ENCODE results near the gene CLN6. TPM values are rescaled to one million over a fixed set of nuclear protein-coding genes. Genes with fewer than 3 reads are reported as not detected.

The CLN6 gene
- total and polyA plus RNA-seq, 9 of the 15 experiments (the other 6 are each of a cell fraction or from before 2014, with no cell fraction given), result 0.71 to 53.3 (median 39.3) TPM

DNA sequence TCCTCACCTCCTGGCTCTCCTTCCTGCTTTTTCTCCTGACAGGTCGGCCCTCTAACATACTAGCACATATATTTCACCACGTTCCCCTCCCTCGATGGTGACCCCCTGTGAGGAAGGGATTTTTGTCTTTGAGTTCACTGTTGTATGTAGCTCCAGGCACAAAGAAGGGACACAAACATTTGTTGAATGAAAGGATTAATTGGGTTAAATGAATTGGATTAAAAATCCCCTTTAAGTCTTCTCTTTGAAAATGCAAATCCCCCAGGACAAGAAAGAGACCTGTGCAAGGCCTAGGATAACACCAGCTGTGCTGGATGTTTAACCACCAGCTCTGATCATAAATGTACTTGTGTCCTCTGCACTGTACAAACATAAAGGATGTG, 27.7 kb downstream of the CLN6 start:
- 0 out of 2 replicates have a peak, but pooled peaks cover 5% of the 10 kb centered on the region for H4K20me1 ChIP-seq (replicated peaks; ENCODE audit: control insufficient read depth, insufficient read depth, low read length)
- no peak overlapping the region for H2AFZ ChIP-seq (ENCODE audit: low read depth, low read length)
- no peaks in the 10 kb centered on the region for H3K9me3 ChIP-seq (replicated peaks; ENCODE audit: control insufficient read depth, insufficient read depth, low read depth, low read length)
- H3K79me2 ChIP-seq (ENCODE audit: control insufficient read depth, insufficient read depth, low read length), result peaks cover 31% of the 10 kb centered on the region
- no peak overlapping the region for H3K9ac ChIP-seq (ENCODE audit: insufficient read depth in 1 of 2, low read depth in 2 of 2, low read length in 2 of 2)
- ChIA-PET POLR2A (interaction anchor here (1.1 kb wide), 1 partner anchor 8 kb away, joined by 4 read pairs; no protein-coding TSS in a partner anchor), CTCF (ENCODE audit: low intra/inter-chr PET ratio) (no interaction called here)
- DNase-seq (ENCODE audit: extremely low read depth in 1 of 4, low spot score in 3 of 4), result no peak
- no peaks in the 10 kb centered on the region for H3K27me3 ChIP-seq (ENCODE audit: control insufficient read depth in 2 of 2, insufficient read depth in 2 of 2, low read length in 2 of 2)
- no peak for FAIRE-seq
- H3K36me3 ChIP-seq (ENCODE audit: control insufficient read depth, insufficient read depth, low read length), result peaks cover 34% of the 10 kb centered on the region; the same call in 1 of the 3 replicates
- intact Hi-C loops (cut with micrococcal nuclease), result no loop called here
- H3K4me3 ChIP-seq, result no peak overlapping the region
- H3K27ac ChIP-seq (ENCODE audit: extremely low read depth, low read depth, low read length), result no peak overlapping the region
- 67% methylated on average over 3 of the region's 3 CpGs for WGBS (ENCODE audit: insufficient coverage, low coverage, missing lambda C conversion rate)
- peaks cover 14 to 32% of the 10 kb centered on the region in 2 experiments for H3K4me1 ChIP-seq (replicated peaks in 1 of 2; ENCODE audit: control insufficient read depth in 2 of 2, insufficient read depth in 2 of 2, low read length in 2 of 2)
- BruUV-seq (replicated peaks), result no TSS peak
- no peak for ATAC-seq
- in situ Hi-C loops (cut with MboI), result no loop called here
- H3K9me1 ChIP-seq (ENCODE audit: control insufficient read depth, insufficient read depth, low read length), result no peaks in the 10 kb centered on the region
- H3K4me2 ChIP-seq (ENCODE audit: insufficient read depth, low read length), result no peak overlapping the region
- TF ChIP-seq, protein P1, sequence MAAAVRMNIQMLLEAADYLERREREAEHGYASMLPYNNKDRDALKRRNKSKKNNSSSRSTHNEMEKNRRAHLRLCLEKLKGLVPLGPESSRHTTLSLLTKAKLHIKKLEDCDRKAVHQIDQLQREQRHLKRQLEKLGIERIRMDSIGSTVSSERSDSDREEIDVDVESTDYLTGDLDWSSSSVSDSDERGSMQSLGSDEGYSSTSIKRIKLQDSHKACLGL (CRISPR knock-in tag; IDR thresholded peaks at IDR 0.05; ENCODE audit: borderline replicate concordance, poor library complexity, severe bottlenecking), result no peak
- TF ChIP-seq, protein P2, sequence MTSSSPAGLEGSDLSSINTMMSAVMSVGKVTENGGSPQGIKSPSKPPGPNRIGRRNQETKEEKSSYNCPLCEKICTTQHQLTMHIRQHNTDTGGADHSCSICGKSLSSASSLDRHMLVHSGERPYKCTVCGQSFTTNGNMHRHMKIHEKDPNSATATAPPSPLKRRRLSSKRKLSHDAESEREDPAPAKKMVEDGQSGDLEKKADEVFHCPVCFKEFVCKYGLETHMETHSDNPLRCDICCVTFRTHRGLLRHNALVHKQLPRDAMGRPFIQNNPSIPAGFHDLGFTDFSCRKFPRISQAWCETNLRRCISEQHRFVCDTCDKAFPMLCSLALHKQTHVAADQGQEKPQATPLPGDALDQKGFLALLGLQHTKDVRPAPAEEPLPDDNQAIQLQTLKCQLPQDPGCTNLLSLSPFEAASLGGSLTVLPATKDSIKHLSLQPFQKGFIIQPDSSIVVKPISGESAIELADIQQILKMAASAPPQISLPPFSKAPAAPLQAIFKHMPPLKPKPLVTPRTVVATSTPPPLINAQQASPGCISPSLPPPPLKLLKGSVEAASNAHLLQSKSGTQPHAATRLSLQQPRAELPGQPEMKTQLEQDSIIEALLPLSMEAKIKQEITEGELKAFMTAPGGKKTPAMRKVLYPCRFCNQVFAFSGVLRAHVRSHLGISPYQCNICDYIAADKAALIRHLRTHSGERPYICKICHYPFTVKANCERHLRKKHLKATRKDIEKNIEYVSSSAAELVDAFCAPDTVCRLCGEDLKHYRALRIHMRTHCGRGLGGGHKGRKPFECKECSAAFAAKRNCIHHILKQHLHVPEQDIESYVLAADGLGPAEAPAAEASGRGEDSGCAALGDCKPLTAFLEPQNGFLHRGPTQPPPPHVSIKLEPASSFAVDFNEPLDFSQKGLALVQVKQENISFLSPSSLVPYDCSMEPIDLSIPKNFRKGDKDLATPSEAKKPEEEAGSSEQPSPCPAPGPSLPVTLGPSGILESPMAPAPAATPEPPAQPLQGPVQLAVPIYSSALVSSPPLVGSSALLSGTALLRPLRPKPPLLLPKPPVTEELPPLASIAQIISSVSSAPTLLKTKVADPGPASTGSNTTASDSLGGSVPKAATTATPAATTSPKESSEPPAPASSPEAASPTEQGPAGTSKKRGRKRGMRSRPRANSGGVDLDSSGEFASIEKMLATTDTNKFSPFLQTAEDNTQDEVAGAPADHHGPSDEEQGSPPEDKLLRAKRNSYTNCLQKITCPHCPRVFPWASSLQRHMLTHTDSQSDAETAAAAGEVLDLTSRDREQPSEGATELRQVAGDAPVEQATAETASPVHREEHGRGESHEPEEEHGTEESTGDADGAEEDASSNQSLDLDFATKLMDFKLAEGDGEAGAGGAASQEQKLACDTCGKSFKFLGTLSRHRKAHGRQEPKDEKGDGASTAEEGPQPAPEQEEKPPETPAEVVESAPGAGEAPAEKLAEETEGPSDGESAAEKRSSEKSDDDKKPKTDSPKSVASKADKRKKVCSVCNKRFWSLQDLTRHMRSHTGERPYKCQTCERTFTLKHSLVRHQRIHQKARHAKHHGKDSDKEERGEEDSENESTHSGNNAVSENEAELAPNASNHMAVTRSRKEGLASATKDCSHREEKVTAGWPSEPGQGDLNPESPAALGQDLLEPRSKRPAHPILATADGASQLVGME (CRISPR knock-in tag; IDR thresholded peaks at IDR 0.05), result no peak
- no peak for TF ChIP-seq ZNF146 (CRISPR knock-in tag; IDR thresholded peaks at IDR 0.05; ENCODE audit: unreplicated experiment)
- no peak for TF ChIP-seq POLR2AphosphoS5 (IDR thresholded peaks at IDR 0.05; ENCODE audit: control insufficient read depth, insufficient read depth, low read depth, low read length)
- TF ChIP-seq FOS (IDR thresholded peaks at IDR 0.05; ENCODE audit: extremely low read depth, insufficient read length), result no peak
- TF ChIP-seq CBX8 (IDR thresholded peaks at IDR 0.05; ENCODE audit: borderline replicate concordance, extremely low read depth, low read depth, low read length, poor library complexity, severe bottlenecking), result no peak
